ENCODE results near the gene CD58. TPM values are rescaled to one million over a fixed set of nuclear protein-coding genes. Genes with fewer than 3 reads are reported as not detected.

The CD58 gene
- total and polyA plus RNA-seq, 4 experiments from 2014 or later, result 25.2 to 61.3 (median 44.5) TPM

DNA sequence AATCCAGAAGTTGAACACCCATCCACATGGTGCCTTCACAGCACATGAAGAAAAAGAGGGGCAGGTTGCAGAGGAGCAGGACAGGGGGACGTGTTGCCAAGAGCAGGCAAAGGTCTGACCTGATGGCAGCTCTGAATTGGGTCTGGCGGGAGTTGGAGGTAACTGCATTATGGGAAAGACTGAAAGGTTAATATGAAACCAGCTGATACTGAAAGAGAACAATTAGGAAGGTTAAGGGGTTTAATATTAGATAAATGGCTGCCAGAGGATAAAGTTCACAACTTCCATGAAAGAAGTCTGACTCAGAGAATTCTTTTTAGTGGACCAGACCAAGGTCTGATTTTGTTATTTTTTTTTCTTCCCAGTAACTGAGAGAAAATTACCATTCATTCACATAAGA lies 76.1 kb downstream of the CD58 start:
- ChIA-PET CTCF (ENCODE audit: partially characterized antibody) (interaction anchor here (1.5 to 10.8 kb wide), 4 partner anchors 9 to 354 kb away, joined by 4 to 193 read pairs (median 84); no protein-coding TSS in a partner anchor), POLR2A (ENCODE audit: partially characterized antibody) (no interaction called here)
- no peaks in the 10 kb centered on the region for H3K36me3 Mint-ChIP-seq
- no peak overlapping the region for H3K4me3 Mint-ChIP-seq
- H3K27me3 ChIP-seq (ENCODE audit: insufficient read depth, low read length), result no peaks in the 10 kb centered on the region
- H3K36me3 ChIP-seq (ENCODE audit: insufficient read depth, low read length), result no peaks in the 10 kb centered on the region
- H3K4me1 ChIP-seq (ENCODE audit: insufficient read depth, low read length), result peaks cover 6% of the 10 kb centered on the region
- intact Hi-C loops (cut with micrococcal nuclease), result no loop called here
- no peak for DNase-seq
- H3K9me3 ChIP-seq (ENCODE audit: control insufficient read depth in 1 of 2, low read length in 2 of 2), result no peaks in the 10 kb centered on the region
- peaks cover 0 to 1% (median 0%) of the 10 kb centered on the region in 8 donors for H3K9me3 Mint-ChIP-seq
- H3K27ac Mint-ChIP-seq, result peak overlapping the region in 3 of 7 donors; percentile 12 to 79 (median 24)
- H3K27me3 Mint-ChIP-seq, result no peaks in the 10 kb centered on the region
- peaks cover 7 to 21% (median 12%) of the 10 kb centered on the region in 4 donors for H3K4me1 Mint-ChIP-seq
- H3K4me3 ChIP-seq (ENCODE audit: low read length in 2 of 2), result no peak overlapping the region
- no peak overlapping the region for H3K27ac ChIP-seq (ENCODE audit: low read depth, low read length)

DNA sequence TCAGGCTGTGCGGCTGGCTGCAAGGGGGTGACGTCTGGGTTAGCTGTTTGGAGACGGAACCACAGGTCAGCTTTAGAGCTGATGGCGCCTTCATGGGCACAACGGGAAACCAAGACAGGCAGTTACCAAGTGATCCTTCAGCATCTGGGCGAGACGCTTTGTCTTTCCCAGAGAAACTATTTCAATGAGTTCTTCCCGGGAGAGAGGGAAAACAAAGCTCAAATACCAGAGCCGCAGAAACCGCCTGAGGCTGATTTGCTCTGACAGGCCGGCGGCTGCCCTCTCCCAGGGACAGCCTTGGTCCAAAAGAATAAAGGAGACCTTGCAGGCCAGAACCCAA lies 76.5 kb downstream of the CD58 start:
- Mint-ChIP-seq H3K4me3 (no peak overlapping the region), H3K36me3 (no peaks in the 10 kb centered on the region), H3K9me3 (peaks cover 0 to 1% (median 0%) of the 10 kb centered on the region in 8 donors), H3K4me1 (peaks cover 7 to 20% (median 12%) of the 10 kb centered on the region in 4 donors), H3K27ac (no peak overlapping the region), H3K27me3 (no peaks in the 10 kb centered on the region)
- no peak overlapping the region for H3K27ac ChIP-seq (ENCODE audit: low read depth, low read length)
- no peak overlapping the region for H3K4me3 ChIP-seq (ENCODE audit: low read length in 2 of 2)
- no peaks in the 10 kb centered on the region for H3K27me3 ChIP-seq (ENCODE audit: insufficient read depth, low read length)
- no peaks in the 10 kb centered on the region for H3K9me3 ChIP-seq (ENCODE audit: control insufficient read depth in 1 of 2, low read length in 2 of 2)
- POLR2A ChIA-PET (ENCODE audit: partially characterized antibody), result interaction anchor here (0.9 kb wide), 1 partner anchor 10 kb away, joined by 3 read pairs; no protein-coding TSS in a partner anchor
- peaks cover 6% of the 10 kb centered on the region for H3K4me1 ChIP-seq (ENCODE audit: insufficient read depth, low read length)
- no peaks in the 10 kb centered on the region for H3K36me3 ChIP-seq (ENCODE audit: insufficient read depth, low read length)
- intact Hi-C loops (cut with micrococcal nuclease), result no loop called here
- DNase-seq, result no peak
- CTCF ChIA-PET (ENCODE audit: partially characterized antibody), result interaction anchor here (2.5 to 10.0 kb wide), 2 partner anchors 9 to 354 kb away, joined by 14 to 155 read pairs; no protein-coding TSS in a partner anchor

DNA sequence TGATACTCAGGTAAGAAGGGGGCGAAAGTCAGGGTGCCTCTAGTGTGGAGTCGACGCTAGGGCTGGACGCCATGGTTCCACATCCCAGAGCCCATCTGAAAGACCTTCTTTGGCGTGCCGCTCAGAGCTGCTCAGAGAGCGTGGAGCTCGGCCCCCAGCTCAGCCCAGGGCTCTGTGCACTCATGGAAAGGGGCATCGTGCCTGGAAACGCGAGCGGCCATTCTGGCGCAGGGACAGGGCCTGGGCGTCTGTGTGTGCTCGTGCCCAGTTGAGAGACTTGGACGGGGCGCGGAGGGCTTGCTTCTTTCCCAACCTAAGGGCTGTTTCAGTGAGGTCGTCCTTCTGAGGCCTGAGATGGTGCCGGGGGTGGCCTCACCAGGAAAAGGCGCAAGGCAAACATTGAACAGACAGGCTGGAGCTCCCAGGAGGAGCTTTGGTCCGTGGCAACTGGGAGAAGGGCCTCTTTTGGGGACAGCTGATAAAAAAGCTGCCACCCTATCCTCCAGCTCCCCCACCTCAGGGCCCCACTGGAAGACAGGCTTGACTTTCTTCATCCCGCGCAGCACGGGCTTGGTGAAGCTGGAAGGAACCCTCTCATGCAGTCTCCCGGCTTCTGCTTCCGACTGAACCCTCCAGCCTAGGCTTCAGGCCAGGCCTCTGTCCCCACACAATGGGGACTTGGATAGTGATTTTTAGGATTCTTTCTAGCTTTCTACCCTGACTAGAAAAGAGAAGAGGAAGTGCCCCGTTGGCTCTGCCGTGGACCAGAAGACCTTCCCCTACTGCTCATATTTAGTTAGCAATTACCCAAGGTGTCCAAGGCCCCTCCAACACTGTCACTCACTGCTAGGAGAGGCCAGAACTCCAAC lies 77.1 kb downstream of the CD58 start:
- Histone ChIP-seq H3K27ac (ENCODE audit: low read depth, low read length) (no peak overlapping the region), H3K4me1 (ENCODE audit: insufficient read depth, low read length) (no peaks in the 10 kb centered on the region), H3K9me3 (ENCODE audit: control insufficient read depth in 1 of 2, low read length in 2 of 2) (no peaks in the 10 kb centered on the region), H3K4me3 (ENCODE audit: low read length in 2 of 2) (no peak overlapping the region), H3K36me3 (ENCODE audit: insufficient read depth, low read length) (no peaks in the 10 kb centered on the region), H3K27me3 (ENCODE audit: insufficient read depth, low read length) (no peaks in the 10 kb centered on the region)
- Mint-ChIP-seq H3K9me3 (peaks cover 0 to 1% (median 0%) of the 10 kb centered on the region in 8 donors), H3K36me3 (no peaks in the 10 kb centered on the region), H3K27ac (peak overlapping the region in 1 of 7 donors; percentile 70), H3K27me3 (no peaks in the 10 kb centered on the region), H3K4me3 (no peak overlapping the region), H3K4me1 (peaks cover 4 to 14% (median 8%) of the 10 kb centered on the region in 4 donors)
- DNase-seq, result no peak
- ChIA-PET POLR2A (ENCODE audit: partially characterized antibody) (interaction anchor here (0.9 to 1.2 kb wide), 2 partner anchors 8 to 11 kb away, joined by 3 read pairs; no protein-coding TSS in a partner anchor), CTCF (ENCODE audit: partially characterized antibody) (interaction anchor here (1.2 to 10.0 kb wide), 5 partner anchors 8 to 353 kb away, joined by 3 to 155 read pairs (median 5); no protein-coding TSS in a partner anchor)
- intact Hi-C loops (cut with micrococcal nuclease), result no loop called here

DNA sequence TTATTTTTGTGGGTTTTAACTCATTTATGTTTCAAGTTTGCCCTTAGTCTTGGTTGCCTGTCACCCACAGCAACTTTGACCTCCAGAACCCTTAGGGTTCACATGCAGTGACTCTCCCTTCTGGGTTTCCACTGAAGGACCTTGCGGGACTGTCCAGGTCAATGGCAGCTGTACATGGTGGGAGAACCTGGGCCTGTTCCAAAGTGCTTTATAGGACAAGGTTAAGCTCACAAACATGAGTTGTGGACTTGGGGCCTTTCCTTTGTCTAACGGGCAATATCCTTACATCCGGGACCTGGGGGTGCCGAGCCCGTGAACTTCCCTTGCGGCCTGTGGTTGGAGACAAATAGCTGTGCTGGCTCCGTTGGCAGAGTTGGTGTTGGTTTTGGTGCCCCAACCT lies 77.8 kb downstream of the CD58 start:
- peaks cover 4 to 14% (median 8%) of the 10 kb centered on the region in 4 donors for H3K4me1 Mint-ChIP-seq
- no peaks in the 10 kb centered on the region for H3K9me3 ChIP-seq (ENCODE audit: control insufficient read depth in 1 of 2, low read length in 2 of 2)
- no peak overlapping the region for H3K4me3 Mint-ChIP-seq
- H3K4me3 ChIP-seq (ENCODE audit: low read length in 2 of 2), result no peak overlapping the region
- DNase-seq, result no peak
- no peaks in the 10 kb centered on the region for H3K36me3 Mint-ChIP-seq
- no peak overlapping the region for H3K27ac ChIP-seq (ENCODE audit: low read depth, low read length)
- no peaks in the 10 kb centered on the region for H3K36me3 ChIP-seq (ENCODE audit: insufficient read depth, low read length)
- no peaks in the 10 kb centered on the region for H3K27me3 ChIP-seq (ENCODE audit: insufficient read depth, low read length)
- CTCF ChIA-PET (ENCODE audit: partially characterized antibody), result interaction anchor here (1.2 to 10.0 kb wide), 5 partner anchors 8 to 352 kb away, joined by 3 to 155 read pairs (median 5); no protein-coding TSS in a partner anchor
- no peak overlapping the region for H3K27ac Mint-ChIP-seq
- POLR2A ChIA-PET (ENCODE audit: partially characterized antibody), result interaction anchor here (1.2 kb wide), 1 partner anchor 8 kb away, joined by 3 read pairs; no protein-coding TSS in a partner anchor
- H3K9me3 Mint-ChIP-seq, result peaks cover 0 to 1% (median 0%) of the 10 kb centered on the region in 8 donors
- intact Hi-C loops (cut with micrococcal nuclease), result no loop called here
- H3K27me3 Mint-ChIP-seq, result no peaks in the 10 kb centered on the region
- H3K4me1 ChIP-seq (ENCODE audit: insufficient read depth, low read length), result no peaks in the 10 kb centered on the region

DNA sequence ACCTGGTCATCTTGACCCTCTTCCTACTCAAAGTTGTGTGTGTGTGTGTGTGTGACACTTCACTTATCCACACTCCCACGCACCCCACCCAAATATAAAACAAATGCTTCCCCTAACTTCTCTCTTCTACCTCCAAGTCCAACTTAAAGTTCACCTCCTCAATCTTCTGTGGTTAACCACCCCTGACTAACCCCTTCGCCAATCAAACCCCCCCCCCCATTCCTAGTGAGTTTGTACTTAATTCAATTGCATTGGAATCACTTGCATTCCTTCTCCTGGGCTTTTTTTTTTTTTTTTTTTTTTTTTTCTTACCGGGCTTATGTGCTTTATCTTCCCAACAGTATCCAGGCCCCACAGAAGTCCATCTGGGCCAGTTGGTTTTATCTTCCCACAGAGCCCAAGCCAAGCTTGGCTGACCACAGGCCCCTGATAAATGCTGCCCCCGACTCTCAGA lies 78.4 kb downstream of the CD58 start:
- no peaks in the 10 kb centered on the region for H3K9me3 ChIP-seq (ENCODE audit: control insufficient read depth in 1 of 2, low read length in 2 of 2)
- ChIA-PET POLR2A (ENCODE audit: partially characterized antibody) (no interaction called here), CTCF (ENCODE audit: partially characterized antibody) (interaction anchor here (1.2 to 10.0 kb wide), 4 partner anchors 7 to 352 kb away, joined by 3 to 155 read pairs (median 10); no protein-coding TSS in a partner anchor)
- no peaks in the 10 kb centered on the region for H3K36me3 ChIP-seq (ENCODE audit: insufficient read depth, low read length)
- Mint-ChIP-seq H3K4me3 (no peak overlapping the region), H3K36me3 (no peaks in the 10 kb centered on the region), H3K9me3 (peaks cover 0 to 1% (median 0%) of the 10 kb centered on the region in 8 donors), H3K4me1 (peaks cover 4 to 11% (median 8%) of the 10 kb centered on the region in 4 donors), H3K27ac (peak overlapping the region in 1 of 7 donors; percentile 63), H3K27me3 (no peaks in the 10 kb centered on the region)
- no peaks in the 10 kb centered on the region for H3K4me1 ChIP-seq (ENCODE audit: insufficient read depth, low read length)
- H3K27me3 ChIP-seq (ENCODE audit: insufficient read depth, low read length), result no peaks in the 10 kb centered on the region
- intact Hi-C loops (cut with micrococcal nuclease), result no loop called here
- H3K27ac ChIP-seq (ENCODE audit: low read depth, low read length), result no peak overlapping the region
- H3K4me3 ChIP-seq (ENCODE audit: low read length in 2 of 2), result no peak overlapping the region
- DNase-seq, result no peak

DNA sequence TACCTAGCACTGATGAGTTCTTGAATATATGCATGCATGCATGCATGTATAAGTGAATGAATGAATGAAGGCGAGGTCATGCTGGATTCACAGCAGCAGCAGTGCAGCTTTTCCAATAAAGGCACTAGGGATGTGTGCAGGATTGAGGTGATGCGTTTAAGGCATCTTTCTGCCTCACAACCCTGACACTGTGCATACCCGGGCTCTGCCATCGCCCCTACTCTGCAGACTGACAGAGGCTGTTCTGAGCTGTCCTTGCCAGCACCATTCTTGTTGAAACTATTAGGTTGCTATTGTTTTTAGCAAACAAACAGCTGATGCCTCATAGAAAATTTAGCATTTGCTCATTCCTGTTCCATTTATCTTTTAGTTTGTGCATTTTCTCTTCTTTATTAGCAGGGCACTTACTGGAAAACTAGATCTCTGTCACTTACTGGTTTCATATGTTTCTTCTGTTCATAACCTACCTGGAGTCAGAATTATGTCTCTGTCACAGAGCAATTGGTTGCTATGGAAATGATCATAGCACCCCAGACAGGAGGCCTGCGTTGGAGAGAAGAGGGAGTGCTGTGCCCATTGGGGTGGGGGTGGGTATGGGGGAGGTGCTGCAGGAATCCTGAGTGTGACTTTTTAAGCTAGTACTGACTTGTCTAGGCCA lies 79.0 kb downstream of the CD58 start:
- no peaks in the 10 kb centered on the region for H3K27me3 Mint-ChIP-seq
- no peaks in the 10 kb centered on the region for H3K36me3 Mint-ChIP-seq
- peaks cover 3 to 8% (median 6%) of the 10 kb centered on the region in 4 donors for H3K4me1 Mint-ChIP-seq
- Histone ChIP-seq H3K36me3 (ENCODE audit: insufficient read depth, low read length) (no peaks in the 10 kb centered on the region), H3K4me1 (ENCODE audit: insufficient read depth, low read length) (no peaks in the 10 kb centered on the region), H3K4me3 (ENCODE audit: low read length in 2 of 2) (no peak overlapping the region), H3K27me3 (ENCODE audit: insufficient read depth, low read length) (no peaks in the 10 kb centered on the region), H3K27ac (ENCODE audit: low read depth, low read length) (no peak overlapping the region), H3K9me3 (ENCODE audit: control insufficient read depth in 1 of 2, low read length in 2 of 2) (no peaks in the 10 kb centered on the region)
- ChIA-PET POLR2A (ENCODE audit: partially characterized antibody) (no interaction called here), CTCF (ENCODE audit: partially characterized antibody) (interaction anchor here (2.6 to 10.0 kb wide), 2 partner anchors 351 to 352 kb away, joined by 19 to 155 read pairs; no protein-coding TSS in a partner anchor)
- DNase-seq, result no peak
- H3K4me3 Mint-ChIP-seq, result no peak overlapping the region
- peak overlapping the region in 2 of 7 donors; percentile 29 to 82 for H3K27ac Mint-ChIP-seq
- intact Hi-C loops (cut with micrococcal nuclease), result no loop called here
- H3K9me3 Mint-ChIP-seq, result peaks cover 0 to 1% (median 0%) of the 10 kb centered on the region in 8 donors

Measured in CD4-positive, alpha-beta memory T cell (primary cell).